HCT116 (cell line): ENCODE results near the gene UCHL5. TPM values are rescaled to one million over a fixed set of nuclear protein-coding genes. Genes with fewer than 3 reads are reported as not detected.

Source experiments
- ATAC-seq: fragments of 200-7000 bp; cut with Tn5 transposase; 2 replicates; pipeline ENCODE4 v1.9.1; 2020; ENCODE audit warnings: mild to moderate bottlenecking, moderate library complexity
- BruUV-seq: library from RNA; stranded (reverse); fragments of 400-500 nt; replicated peaks from 2 replicates; lab custom pipeline; 2021; lab: Mats Ljungman, UMichigan
- CTCF ChIA-PET: fragments of 300-600 bp; sonication (Branson Sonifier 250); formaldehyde crosslinking; loops from one replicate; lab custom pipeline; 2021; ENCODE audit warnings: antibody characterized with exemption; lab: Charles Lee
- POLR2A ChIA-PET: fragments of 300-600, 350-600 bp; sonication (Branson Sonifier 250); formaldehyde crosslinking; loops from one replicate; lab custom pipeline; 2021; ENCODE audit warnings: antibody characterized with exemption; lab: Charles Lee
- RAD21 ChIA-PET, 2 experiments: fragments of 300-600 bp; sonication (Branson Sonifier 250); formaldehyde crosslinking; loops; one replicate each; lab custom pipeline; 2023; ENCODE audit warnings: low total read pairs in 2 of 2; ENCODE audit not compliant: uncharacterized antibody in 2 of 2, unreplicated experiment in 2 of 2, low non-redundant PET in 1 of 2; lab: Charles Lee
- DNase-seq: peaks from one replicate; pipeline ENCODE4 v3.0.0-alpha.2; 2010; ENCODE audit warnings: low read depth, low spot score
- H2AFZ ChIP-seq: fragments of 200-600 bp; shearing (Covaris generic), sonication (generic); 2 replicates; pipeline ENCODE4 v1.6.1; 2017; ENCODE audit warnings: low read depth, mixed run types, mixed read lengths, antibody characterized with exemption, low read length; ENCODE audit not compliant: poor library complexity, severe bottlenecking
- H3K27ac ChIP-seq: 2 replicates; pipeline ENCODE4 v1.5.1; 2012; ENCODE audit warnings: low read depth, low read length
- H3K27me3 ChIP-seq: fragments of 200-600 bp; sonication (generic); 2 replicates; pipeline ENCODE4 v1.6.1; 2016; ENCODE audit warnings: mixed run types, low read length, mixed read lengths; ENCODE audit not compliant: insufficient read depth
- H3K36me3 ChIP-seq, 2 experiments: fragments of 200-500 bp in 1 of 2; fragments of 200-600 bp in 1 of 2; sonication (Bioruptor generic) in 1 of 2; sonication (generic) in 1 of 2; 2 replicates each; pipeline versions ENCODE4 v1.5.1 to v1.6.1; 2014 to 2016; ENCODE audit warnings: low read length in 2 of 2, inconsistent platforms in 1 of 2, mixed read lengths in 1 of 2, mixed run types in 1 of 2; ENCODE audit not compliant: insufficient read depth in 2 of 2, control insufficient read depth in 1 of 2
- H3K4me1 ChIP-seq, 2 experiments: fragments of 200-600 bp in 1 of 2; sonication (generic) in 1 of 2; 2 replicates each; pipeline versions ENCODE4 v1.5.1 to v1.6.1; 2012 to 2017; ENCODE audit warnings: low read length in 2 of 2, inconsistent platforms in 1 of 2, mild to moderate bottlenecking in 1 of 2, mixed read lengths in 1 of 2, mixed run types in 1 of 2, moderate library complexity in 1 of 2; ENCODE audit not compliant: insufficient read depth in 2 of 2, control insufficient read depth in 1 of 2
- H3K4me2 ChIP-seq: fragments of 200-600 bp; sonication (generic); 2 replicates; pipeline ENCODE4 v1.6.1; 2017; ENCODE audit warnings: mixed run types, low read length, mixed read lengths
- H3K4me3 ChIP-seq, 2 experiments: fragments of 200-600 bp in 1 of 2; sonication (generic) in 1 of 2; replicated peaks in 1 of 2; 2 replicates each; pipeline ENCODE4 v1.5.1; 2011 to 2016; ENCODE audit warnings: low read length in 2 of 2, control low read depth in 1 of 2, low read depth in 1 of 2, mild to moderate bottlenecking in 1 of 2, mixed read lengths in 1 of 2, mixed run types in 1 of 2
- H3K79me2 ChIP-seq: fragments of 200-600 bp; sonication (generic); 2 replicates; pipeline ENCODE4 v1.6.1; 2017; ENCODE audit warnings: mild to moderate bottlenecking, mixed run types, low read length, moderate library complexity, mixed read lengths; ENCODE audit not compliant: insufficient read depth
- H3K9ac ChIP-seq: fragments of 200-600 bp; sonication (generic); 2 replicates; pipeline ENCODE4 v1.6.1; 2016; ENCODE audit warnings: low read length, mixed read lengths
- H3K9me2 ChIP-seq: fragments of 200-600 bp; sonication (generic), shearing (Covaris generic); 2 replicates; pipeline ENCODE4 v1.6.1; 2017; ENCODE audit warnings: mixed run types, mild to moderate bottlenecking, moderate library complexity; ENCODE audit not compliant: insufficient read depth
- H3K9me3 ChIP-seq, 2 experiments: fragments of 200-500 bp in 1 of 2; fragments of 200-600 bp in 1 of 2; sonication (Bioruptor generic) in 1 of 2; sonication (generic) in 1 of 2; 2 replicates each; pipeline ENCODE4 v1.6.1; 2014 to 2017; ENCODE audit warnings: low read length in 2 of 2, mixed read lengths in 2 of 2, inconsistent platforms in 1 of 2, low read depth in 1 of 2, mild to moderate bottlenecking in 1 of 2, mixed run types in 1 of 2, moderate library complexity in 1 of 2; ENCODE audit not compliant: control insufficient read depth in 1 of 2, insufficient read depth in 1 of 2
- H4K20me1 ChIP-seq: fragments of 200-600 bp; sonication (generic), shearing (Covaris generic); 2 replicates; pipeline ENCODE4 v1.6.1; 2017; ENCODE audit warnings: mixed run types, mild to moderate bottlenecking, moderate library complexity; ENCODE audit not compliant: insufficient read depth
- CEBPB ChIP-seq: IDR thresholded peaks from 2 replicates; pipeline ENCODE4 v1.6.1; 2012; ENCODE audit warnings: low read depth
- ELF1 ChIP-seq: IDR thresholded peaks from 2 replicates; pipeline ENCODE4 v1.6.1; 2012; ENCODE audit warnings: low read depth, borderline replicate concordance
- EZH2 ChIP-seq: fragments of 200-600 bp; sonication (generic); IDR thresholded peaks from 2 replicates; pipeline ENCODE4 v1.6.1; 2017; ENCODE audit warnings: antibody characterized with exemption, mixed run types
- EZH2phosphoT487 ChIP-seq: fragments of 200-600 bp; IDR thresholded peaks from 2 replicates; pipeline ENCODE4 v1.6.1; 2018; ENCODE audit warnings: antibody characterized with exemption, borderline replicate concordance
- SIN3A ChIP-seq: IDR thresholded peaks from 2 replicates; pipeline ENCODE4 v1.6.1; 2012; ENCODE audit warnings: low read depth
- TCF7L2 ChIP-seq: IDR thresholded peaks from 2 replicates; pipeline ENCODE4 v1.7.0; 2011; ENCODE audit warnings: borderline replicate concordance, inconsistent platforms; ENCODE audit not compliant: insufficient read depth, insufficient read length; ENCODE audit errors: extremely low read depth
- YY1 ChIP-seq: IDR thresholded peaks from 2 replicates; pipeline ENCODE4 v1.6.1; 2011; ENCODE audit warnings: low read length, low read depth, moderate library complexity, mild to moderate bottlenecking; ENCODE audit not compliant: insufficient replicate concordance; ENCODE audit errors: extremely low read depth
- intact Hi-C: fragments of 100-400 bp; cut with micrococcal nuclease; formaldehyde crosslinking; loops from 2 replicates; pipeline ENCODE4 v1.10.0; 2022
- total RNA-seq: library from RNA; stranded (reverse); gene quantifications from one replicate; pipeline ENCODE4 v1.2.1, GENCODE V29; 2021; ENCODE audit not compliant: unreplicated experiment
- TF ChIP-seq, protein P1 (sequence below): IDR thresholded peaks from 2 replicates; pipeline ENCODE4 v1.6.1; 2012; ENCODE audit warnings: low read depth
- TF ChIP-seq, protein P2 (sequence below): IDR thresholded peaks from 2 replicates; pipeline ENCODE4 v1.6.1; 2012
- TF ChIP-seq, protein P3 (sequence below), 3 experiments: fragments of 200-600 bp in 1 of 3; sonication (generic) in 1 of 3; IDR thresholded peaks in 2 of 3; conservative IDR thresholded peaks in 1 of 3; 2 replicates each; pipeline ENCODE4 v1.5.1; 2012 to 2017; ENCODE audit warnings: low read depth in 2 of 3, low read length in 2 of 3, antibody characterized with exemption in 1 of 3, borderline replicate concordance in 1 of 3, control low read depth in 1 of 3, mild to moderate bottlenecking in 1 of 3, mixed read lengths in 1 of 3, mixed run types in 1 of 3, moderate library complexity in 1 of 3; ENCODE audit not compliant: insufficient read depth in 1 of 3
- TF ChIP-seq, protein P4 (sequence below): IDR thresholded peaks from 2 replicates; pipeline ENCODE4 v1.6.1; 2011; ENCODE audit warnings: mild to moderate bottlenecking, low read length, moderate library complexity; ENCODE audit not compliant: insufficient replicate concordance; ENCODE audit errors: extremely low read depth

Gene UCHL5
- total RNA-seq, 1 experiment from 2014 or later, result 75.8 TPM

DNA sequence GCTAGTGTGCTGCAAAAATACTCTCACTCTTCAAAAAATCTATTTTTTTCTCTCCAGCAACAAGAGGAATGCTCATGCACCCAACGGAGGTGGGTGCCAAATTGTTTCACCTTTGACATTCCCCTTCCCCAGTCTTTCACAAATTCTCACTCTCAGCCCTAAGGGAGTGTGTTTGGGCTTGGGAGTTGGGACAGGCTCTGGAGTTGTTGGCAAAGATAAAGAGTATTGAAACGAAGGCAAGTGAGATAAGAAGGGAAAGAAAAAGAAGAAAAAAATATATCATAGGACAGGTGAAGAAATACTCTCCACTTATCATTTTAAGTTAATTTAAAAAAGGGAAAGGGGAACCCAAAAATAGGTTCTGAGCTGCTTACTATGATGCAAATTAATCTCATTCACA, 82.6 kb downstream of the UCHL5 start (continued):
- TF ChIP-seq, protein P1, sequence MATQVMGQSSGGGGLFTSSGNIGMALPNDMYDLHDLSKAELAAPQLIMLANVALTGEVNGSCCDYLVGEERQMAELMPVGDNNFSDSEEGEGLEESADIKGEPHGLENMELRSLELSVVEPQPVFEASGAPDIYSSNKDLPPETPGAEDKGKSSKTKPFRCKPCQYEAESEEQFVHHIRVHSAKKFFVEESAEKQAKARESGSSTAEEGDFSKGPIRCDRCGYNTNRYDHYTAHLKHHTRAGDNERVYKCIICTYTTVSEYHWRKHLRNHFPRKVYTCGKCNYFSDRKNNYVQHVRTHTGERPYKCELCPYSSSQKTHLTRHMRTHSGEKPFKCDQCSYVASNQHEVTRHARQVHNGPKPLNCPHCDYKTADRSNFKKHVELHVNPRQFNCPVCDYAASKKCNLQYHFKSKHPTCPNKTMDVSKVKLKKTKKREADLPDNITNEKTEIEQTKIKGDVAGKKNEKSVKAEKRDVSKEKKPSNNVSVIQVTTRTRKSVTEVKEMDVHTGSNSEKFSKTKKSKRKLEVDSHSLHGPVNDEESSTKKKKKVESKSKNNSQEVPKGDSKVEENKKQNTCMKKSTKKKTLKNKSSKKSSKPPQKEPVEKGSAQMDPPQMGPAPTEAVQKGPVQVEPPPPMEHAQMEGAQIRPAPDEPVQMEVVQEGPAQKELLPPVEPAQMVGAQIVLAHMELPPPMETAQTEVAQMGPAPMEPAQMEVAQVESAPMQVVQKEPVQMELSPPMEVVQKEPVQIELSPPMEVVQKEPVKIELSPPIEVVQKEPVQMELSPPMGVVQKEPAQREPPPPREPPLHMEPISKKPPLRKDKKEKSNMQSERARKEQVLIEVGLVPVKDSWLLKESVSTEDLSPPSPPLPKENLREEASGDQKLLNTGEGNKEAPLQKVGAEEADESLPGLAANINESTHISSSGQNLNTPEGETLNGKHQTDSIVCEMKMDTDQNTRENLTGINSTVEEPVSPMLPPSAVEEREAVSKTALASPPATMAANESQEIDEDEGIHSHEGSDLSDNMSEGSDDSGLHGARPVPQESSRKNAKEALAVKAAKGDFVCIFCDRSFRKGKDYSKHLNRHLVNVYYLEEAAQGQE, result no peak

DNA sequence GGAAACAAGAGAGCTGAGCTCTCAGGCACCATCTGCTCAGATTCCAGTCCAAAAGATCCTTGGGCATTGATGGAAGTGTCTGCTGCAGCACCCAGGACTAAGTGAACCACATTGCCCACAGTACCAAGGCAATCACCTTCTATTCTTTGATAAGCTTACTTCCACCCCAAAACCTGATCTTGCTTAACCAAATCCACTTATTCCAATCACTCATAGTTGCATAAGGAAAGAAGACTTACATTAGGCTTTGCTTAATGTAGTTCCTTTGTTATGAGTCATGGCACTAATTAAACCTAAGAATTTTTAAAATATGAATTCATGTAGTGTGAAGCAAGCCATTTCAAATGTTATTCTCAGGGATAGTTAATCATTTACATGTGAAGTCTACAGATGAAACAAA, 84.5 kb downstream of the UCHL5 start:
- Histone ChIP-seq H3K4me3 (peak overlapping the region in 1 of 2 experiments; percentile 29; a peak in 2 of 4 replicates), H3K9me3 (no peaks in the 10 kb centered on the region), H3K79me2 (peaks cover 12% of the 10 kb centered on the region), H3K4me2 (peak overlapping the region; percentile 68), H3K4me1 (peaks cover 79 to 95% of the 10 kb centered on the region in 2 experiments), H4K20me1 (no peaks in the 10 kb centered on the region), H3K9me2 (no peaks in the 10 kb centered on the region), H3K9ac (peak overlapping the region; percentile 43), H3K36me3 (0 out of 4 replicates have a peak, but pooled peaks cover 0 to 5% of the 10 kb centered on the region in 2 experiments), H3K27me3 (no peaks in the 10 kb centered on the region), H3K27ac (peak overlapping the region; percentile 96), H2AFZ (no peak overlapping the region)
- DNase-seq, result peak; percentile 81
- ChIA-PET CTCF (no interaction called here), POLR2A (interaction anchor here (1.1 kb wide), 1 partner anchor 84 kb away, joined by 3 read pairs; the partner anchor contains the start of genes RO60 and UCHL5), RAD21 (no interaction called here)
- no TSS peak for BruUV-seq
- ATAC-seq, result peak; percentile 56
- intact Hi-C loops, result no loop called here
- TF ChIP-seq ELF1 (no peak), TCF7L2 (no peak), CEBPB (peak; percentile 96), EZH2phosphoT487 (no peak), SIN3A (peak; percentile 37; the same call in 1 of the 2 replicates), EZH2 (no peak), YY1 (no peak)
- TF ChIP-seq, protein P2, sequence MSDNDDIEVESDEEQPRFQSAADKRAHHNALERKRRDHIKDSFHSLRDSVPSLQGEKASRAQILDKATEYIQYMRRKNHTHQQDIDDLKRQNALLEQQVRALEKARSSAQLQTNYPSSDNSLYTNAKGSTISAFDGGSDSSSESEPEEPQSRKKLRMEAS, result no peak; the same call in 1 of the 2 replicates
- TF ChIP-seq, protein P3, sequence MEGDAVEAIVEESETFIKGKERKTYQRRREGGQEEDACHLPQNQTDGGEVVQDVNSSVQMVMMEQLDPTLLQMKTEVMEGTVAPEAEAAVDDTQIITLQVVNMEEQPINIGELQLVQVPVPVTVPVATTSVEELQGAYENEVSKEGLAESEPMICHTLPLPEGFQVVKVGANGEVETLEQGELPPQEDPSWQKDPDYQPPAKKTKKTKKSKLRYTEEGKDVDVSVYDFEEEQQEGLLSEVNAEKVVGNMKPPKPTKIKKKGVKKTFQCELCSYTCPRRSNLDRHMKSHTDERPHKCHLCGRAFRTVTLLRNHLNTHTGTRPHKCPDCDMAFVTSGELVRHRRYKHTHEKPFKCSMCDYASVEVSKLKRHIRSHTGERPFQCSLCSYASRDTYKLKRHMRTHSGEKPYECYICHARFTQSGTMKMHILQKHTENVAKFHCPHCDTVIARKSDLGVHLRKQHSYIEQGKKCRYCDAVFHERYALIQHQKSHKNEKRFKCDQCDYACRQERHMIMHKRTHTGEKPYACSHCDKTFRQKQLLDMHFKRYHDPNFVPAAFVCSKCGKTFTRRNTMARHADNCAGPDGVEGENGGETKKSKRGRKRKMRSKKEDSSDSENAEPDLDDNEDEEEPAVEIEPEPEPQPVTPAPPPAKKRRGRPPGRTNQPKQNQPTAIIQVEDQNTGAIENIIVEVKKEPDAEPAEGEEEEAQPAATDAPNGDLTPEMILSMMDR (IDR thresholded peaks at IDR 0.05 in 2 of 3, conservative IDR thresholded peaks at IDR 0.05 in 1 of 3; ENCODE audit: borderline replicate concordance in 1 of 3, insufficient read depth in 1 of 3, low read depth in 2 of 3, low read length in 2 of 3), result no peak
- TF ChIP-seq, protein P1, result no peak
- TF ChIP-seq, protein P4, sequence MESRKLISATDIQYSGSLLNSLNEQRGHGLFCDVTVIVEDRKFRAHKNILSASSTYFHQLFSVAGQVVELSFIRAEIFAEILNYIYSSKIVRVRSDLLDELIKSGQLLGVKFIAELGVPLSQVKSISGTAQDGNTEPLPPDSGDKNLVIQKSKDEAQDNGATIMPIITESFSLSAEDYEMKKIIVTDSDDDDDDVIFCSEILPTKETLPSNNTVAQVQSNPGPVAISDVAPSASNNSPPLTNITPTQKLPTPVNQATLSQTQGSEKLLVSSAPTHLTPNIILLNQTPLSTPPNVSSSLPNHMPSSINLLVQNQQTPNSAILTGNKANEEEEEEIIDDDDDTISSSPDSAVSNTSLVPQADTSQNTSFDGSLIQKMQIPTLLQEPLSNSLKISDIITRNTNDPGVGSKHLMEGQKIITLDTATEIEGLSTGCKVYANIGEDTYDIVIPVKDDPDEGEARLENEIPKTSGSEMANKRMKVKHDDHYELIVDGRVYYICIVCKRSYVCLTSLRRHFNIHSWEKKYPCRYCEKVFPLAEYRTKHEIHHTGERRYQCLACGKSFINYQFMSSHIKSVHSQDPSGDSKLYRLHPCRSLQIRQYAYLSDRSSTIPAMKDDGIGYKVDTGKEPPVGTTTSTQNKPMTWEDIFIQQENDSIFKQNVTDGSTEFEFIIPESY, result no peak
